ENCODE data around the gene SYT7.
A peak's percentile ranks its signal among the peaks of the same experiment; 100 is the strongest.

The SYT7 gene

GRCh38 chr11:61514050-61514917 is 66.6 kb downstream of the SYT7 start:
- no peak for DNase-seq (ENCODE audit: low read depth)

GRCh38 chr11:61513143-61513765 is 67.6 kb downstream of the SYT7 start:
- no peak for DNase-seq (ENCODE audit: low read depth)

GRCh38 chr11:61512435-61512834 is 68.4 kb downstream of the SYT7 start:
- no peak for DNase-seq (ENCODE audit: low read depth)

GRCh38 chr11:61511383-61511782 is 69.5 kb downstream of the SYT7 start:
- DNase-seq (ENCODE audit: low read depth): no peak

- DNase-seq (ENCODE audit: low read depth): no peak
These were observed 69.9 kb downstream of the SYT7 start for GRCh38 chr11:61510974-61511373.

GRCh38 chr11:61510166-61510919 is 70.5 kb downstream of the SYT7 start:
- no peak for DNase-seq (ENCODE audit: low read depth)

GRCh38 chr11:61509043-61510029 is 71.5 kb downstream of the SYT7 start:
- DNase-seq (ENCODE audit: low read depth): peak; percentile 12

- DNase-seq (ENCODE audit: low read depth): no peak
These were observed 72.7 kb downstream of the SYT7 start, which contains the start of gene LRRC10B for GRCh38 chr11:61507962-61508861. LRRC10B (plus strand) TSS chr11:61508749; CDS start chr11:61508999, 250 bp downstream.

- no peak for DNase-seq (ENCODE audit: low read depth)
These were observed 73.7 kb downstream of the SYT7 start for GRCh38 chr11:61507012-61507768.

GRCh38 chr11:61505640-61506155 is 75.2 kb downstream of the SYT7 start:
- DNase-seq (ENCODE audit: low read depth): no peak

- no peak for DNase-seq (ENCODE audit: low read depth)
These were observed 75.8 kb downstream of the SYT7 start for GRCh38 chr11:61505106-61505505.

- DNase-seq (ENCODE audit: low read depth): no peak
These were observed 77.6 kb downstream of the SYT7 start for GRCh38 chr11:61503135-61503770.

- no peak for DNase-seq (ENCODE audit: low read depth)
These were observed 78.4 kb downstream of the SYT7 start for GRCh38 chr11:61502522-61502921.

- DNase-seq (ENCODE audit: low read depth): no peak
These were observed 80.9 kb downstream of the SYT7 start for GRCh38 chr11:61499816-61500491.

GRCh38 chr11:61498767-61499341 is 82.0 kb downstream of the SYT7 start:
- no peak for DNase-seq (ENCODE audit: low read depth)

- no peak for DNase-seq (ENCODE audit: low read depth)
These were observed 83.0 kb downstream of the SYT7 start for GRCh38 chr11:61497876-61498275.

- DNase-seq (ENCODE audit: low read depth): no peak
These were observed 83.4 kb downstream of the SYT7 start for GRCh38 chr11:61497473-61497872.
